Fibroblast of skin of left biceps (primary cell): ENCODE measurements around the gene PFAS.

Source experiments
- DNase-seq, 2 experiments: peaks; one replicate each; pipeline ENCODE4 v3.0.0-alpha.2; 2013; ENCODE audit warnings: low read depth in 2 of 2

PFAS gene

GRCh38 chr17:8266648-8267479 lies 17.8 kb downstream of the PFAS start:
- no peak for DNase-seq

GRCh38 chr17:8267480-8268147 lies 18.5 kb downstream of the PFAS start:
- no peak for DNase-seq

- no peak for DNase-seq
Observed at GRCh38 chr17:8268550-8269298, 19.6 kb downstream of the PFAS start.

GRCh38 chr17:8272421-8272820 lies 23.3 kb downstream of the PFAS start:
- no peak for DNase-seq

GRCh38 chr17:8273884-8274444 lies 24.9 kb downstream of the PFAS start:
- no peak for DNase-seq

GRCh38 chr17:8274816-8275215 lies 25.7 kb downstream of the PFAS start:
- DNase-seq, result no peak

GRCh38 chr17:8275421-8276290 lies 26.6 kb downstream of the PFAS start:
- no peak for DNase-seq

- DNase-seq, result no peak
Observed at GRCh38 chr17:8277317-8277716, 28.2 kb downstream of the PFAS start.

- DNase-seq, result no peak
Observed at GRCh38 chr17:8282345-8282744, 33.3 kb downstream of the PFAS start.

GRCh38 chr17:8283356-8283755 lies 34.3 kb downstream of the PFAS start:
- no peak for DNase-seq

- DNase-seq, result no peak
Observed at GRCh38 chr17:8284126-8284525, 35.0 kb downstream of the PFAS start.

- no peak for DNase-seq
Observed at GRCh38 chr17:8285270-8286181, 36.4 kb downstream of the PFAS start.

GRCh38 chr17:8287651-8288335 lies 38.7 kb downstream of the PFAS start:
- DNase-seq, result no peak

- DNase-seq, result peak in 1 of 2 experiments; percentile 49
Observed at GRCh38 chr17:8288336-8289102, 39.4 kb downstream of the PFAS start, which contains the start of gene RANGRF. Gene RANGRF (plus strand): TSS chr17:8288670. CDS start chr17:8288789, 119 bp downstream.

- DNase-seq, result no peak
Observed at GRCh38 chr17:8289103-8289397, 40.0 kb downstream of the PFAS start.

GRCh38 chr17:8290043-8290442 lies 41.0 kb downstream of the PFAS start:
- no peak for DNase-seq

- DNase-seq, result no peak
Observed at GRCh38 chr17:8292639-8293395, 43.7 kb downstream of the PFAS start.

GRCh38 chr17:8294361-8294760 lies 45.3 kb downstream of the PFAS start:
- no peak for DNase-seq
